AG04450 (cell line): ENCODE measurements around the gene ABHD4. TPM values are rescaled to one million over a fixed set of nuclear protein-coding genes. Genes with fewer than 3 reads are reported as not detected.
"Not testable (repeated sequence)": the region's sequence is repeated elsewhere in the genome, so short reads cannot be mapped to it uniquely, and the experiment has no call there.

Experiments
- CTCF ChIA-PET: fragments of 300-600, 350-600 bp; formaldehyde crosslinking; extraction: SDS; loops from one replicate; lab custom pipeline; 2022; ENCODE audit warnings: antibody characterized with exemption, inconsistent platforms; lab: Charles Lee
- POLR2A ChIA-PET: fragments of 350-600 bp; formaldehyde crosslinking; extraction: SDS; loops from one replicate; lab custom pipeline; 2021; ENCODE audit warnings: antibody characterized with exemption, inconsistent platforms; lab: Yijun Ruan, JAX
- DNase-seq: peaks from one replicate; pipeline ENCODE4 v3.0.0-alpha.2; 2011; ENCODE audit warnings: low read depth, low spot score
- H3K27ac ChIP-seq: one replicate; pipeline ENCODE4 v1.5.1; 2012; ENCODE audit warnings: low read depth, low read length, control low read depth
- H3K27me3 ChIP-seq: one replicate; pipeline ENCODE4 v1.6.0; 2012; ENCODE audit warnings: low read length; ENCODE audit not compliant: control insufficient read depth, insufficient read depth
- H3K4me3 ChIP-seq: 2 replicates; pipeline ENCODE4 v1.5.1; 2011; ENCODE audit warnings: mild to moderate bottlenecking, low read depth, low read length, control low read depth
- H3K9me3 ChIP-seq: 2 replicates; pipeline ENCODE4 v1.5.1; 2012; ENCODE audit warnings: low read length; ENCODE audit not compliant: control insufficient read depth, insufficient read depth
- CTCF ChIP-seq: IDR thresholded peaks from 2 replicates; pipeline ENCODE4 v1.5.1; 2011; ENCODE audit warnings: low read depth, low read length, control low read depth, inconsistent platforms
- polyA plus RNA-seq: library from polyadenylated mRNA; depleted of rRNA; stranded (reverse); fragments of >200 nt; gene quantifications from 2 replicates; pipeline ENCODE4 v1.2.3, GENCODE V29; 2011

Gene ABHD4
- polyA plus RNA-seq, 1 experiment: 42.1 TPM

- Histone ChIP-seq H3K27me3 (no peaks in the 10 kb centered on the region), H3K4me3 (no peak overlapping the region), H3K9me3 (no peaks in the 10 kb centered on the region), H3K27ac (no peak overlapping the region)
- POLR2A ChIA-PET: no interaction called here
- CTCF ChIA-PET: interaction anchor here (0.6 to 2.3 kb wide), 2 partner anchors 23 to 307 kb away, joined by 5 to 8 read pairs; no protein-coding TSS in a partner anchor
- no peak for DNase-seq
- TF ChIP-seq CTCF: no peak
These were observed 18.2 kb upstream of the ABHD4 start for GRCh38 chr14:22579881-22580280.

GRCh38 chr14:22580625-22581024, 17.5 kb upstream of the ABHD4 start:
- no peak for TF ChIP-seq CTCF
- H3K27me3 ChIP-seq: no peaks in the 10 kb centered on the region
- DNase-seq: no peak
- no peak overlapping the region for H3K27ac ChIP-seq
- CTCF ChIA-PET: interaction anchor here (0.6 to 2.3 kb wide), 5 partner anchors 9 to 137 kb away, joined by 3 to 8 read pairs (median 4); no protein-coding TSS in a partner anchor
- POLR2A ChIA-PET: no interaction called here
- no peak overlapping the region for H3K4me3 ChIP-seq
- no peaks in the 10 kb centered on the region for H3K9me3 ChIP-seq

- CTCF ChIA-PET: interaction anchor here (1.1 to 4.5 kb wide), 2 partner anchors 13 to 27 kb away, joined by 3 to 34 read pairs; no protein-coding TSS in a partner anchor
- no peak overlapping the region for H3K27ac ChIP-seq
- POLR2A ChIA-PET: no interaction called here
- H3K27me3 ChIP-seq: no peaks in the 10 kb centered on the region
- H3K9me3 ChIP-seq: no peaks in the 10 kb centered on the region
- no peak overlapping the region for H3K4me3 ChIP-seq
- no peak for TF ChIP-seq CTCF
- DNase-seq: no peak
These were observed 14.1 kb upstream of the ABHD4 start for GRCh38 chr14:22583994-22584393.

GRCh38 chr14:22587247-22587646, 10.9 kb upstream of the ABHD4 start:
- no peak for DNase-seq
- H3K9me3 ChIP-seq: no peaks in the 10 kb centered on the region
- POLR2A ChIA-PET: no interaction called here
- CTCF ChIA-PET: interaction anchor here (1.5 to 4.9 kb wide), 3 partner anchors 16 to 286 kb away, joined by 4 to 55 read pairs (median 16); no protein-coding TSS in a partner anchor
- H3K27me3 ChIP-seq: no peaks in the 10 kb centered on the region
- TF ChIP-seq CTCF: no peak
- no peak overlapping the region; the same call in 1 of the 2 replicates for H3K4me3 ChIP-seq
- H3K27ac ChIP-seq: no peak overlapping the region

- H3K27me3 ChIP-seq, H3K27ac ChIP-seq, H3K9me3 ChIP-seq, DNase-seq: not testable (repeated sequence)
- ChIA-PET CTCF (interaction anchor here (0.7 to 4.9 kb wide), 5 partner anchors 12 to 261 kb away, joined by 4 to 55 read pairs (median 21); partner anchors contain the start of gene ABHD4), POLR2A (interaction anchor here (0.6 kb wide), 1 partner anchor 15 kb away, joined by 3 read pairs; no protein-coding TSS in a partner anchor)
- peak overlapping the region; percentile 98 for H3K4me3 ChIP-seq
These were observed 10.2 kb upstream of the ABHD4 start for GRCh38 chr14:22587677-22588422.
